ENCODE data around the gene CERS3. TPM values are rescaled to one million over a fixed set of nuclear protein-coding genes. Genes with fewer than 3 reads are reported as not detected.

CERS3 gene
- total and polyA plus RNA-seq, 10 of the 15 experiments (the other 5 are each of a cell fraction or from before 2014, with no cell fraction given), result not detected

DNA sequence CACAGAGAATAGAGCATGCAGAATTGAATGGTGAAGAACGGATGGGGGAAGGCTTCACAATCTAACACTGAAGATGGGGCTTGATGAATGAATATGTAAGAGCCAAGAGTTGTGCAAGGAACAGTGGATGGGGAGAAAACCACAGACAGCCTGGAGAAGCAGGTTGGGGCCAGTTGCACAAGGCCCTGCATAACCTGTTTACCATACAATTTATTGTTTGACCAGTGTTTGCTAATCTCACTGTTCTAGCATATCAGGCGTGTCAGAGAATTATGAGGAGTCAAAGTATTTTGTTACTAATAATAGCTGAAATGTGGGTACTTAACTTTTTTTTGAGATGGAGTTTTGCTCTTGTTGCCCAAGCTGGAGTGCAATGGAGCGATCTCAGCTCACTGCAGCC is 36.8 kb upstream of the CERS3 start:
- no peaks in the 10 kb centered on the region for H3K9me3 ChIP-seq (replicated peaks; ENCODE audit: control insufficient read depth, insufficient read depth, low read length)
- ChIA-PET CTCF (interaction anchor here (0.6 kb wide), 1 partner anchor 67 kb away, joined by 3 read pairs; no protein-coding TSS in a partner anchor), POLR2A (no interaction called here), SMC1A (ENCODE audit: uncharacterized antibody, unreplicated experiment) (no interaction called here), RAD21 (ENCODE audit: unreplicated experiment) (no interaction called here)
- no peaks in the 10 kb centered on the region for H4K20me1 ChIP-seq (ENCODE audit: control insufficient read depth, insufficient read depth)
- H3K4me2 ChIP-seq (ENCODE audit: control insufficient read depth, insufficient read depth), result no peak overlapping the region
- ATAC-seq, result no peak
- H3K9ac ChIP-seq (ENCODE audit: control insufficient read depth, insufficient read depth, low read length), result no peak overlapping the region
- BruUV-seq (replicated peaks), result no TSS peak
- peaks cover 4% of the 10 kb centered on the region; the same call in 1 of the 2 replicates for H3K4me1 ChIP-seq (ENCODE audit: control insufficient read depth, insufficient read depth, low read length)
- no peak overlapping the region for H2AFZ ChIP-seq (ENCODE audit: control insufficient read depth, low read depth, low read length)
- no peak overlapping the region for H3K27ac ChIP-seq (ENCODE audit: control insufficient read depth, insufficient read depth)
- H3K79me2 ChIP-seq (ENCODE audit: control insufficient read depth, insufficient read depth, low read length), result no peaks in the 10 kb centered on the region
- no peak for DNase-seq (ENCODE audit: low read depth, low spot score)
- H3K4me3 ChIP-seq, result no peak overlapping the region
- TF ChIP-seq MYC (IDR thresholded peaks at IDR 0.05; ENCODE audit: insufficient read depth, insufficient read length, insufficient replicate concordance, low read length, severe bottlenecking) (no peak), SRF (IDR thresholded peaks at IDR 0.05; ENCODE audit: low read depth in 2 of 2, low read length in 2 of 2) (no peak), RFX5 (IDR thresholded peaks at IDR 0.05; ENCODE audit: low read depth, low read length) (no peak), SREBF2 (IDR thresholded peaks at IDR 0.05; ENCODE audit: low read length) (no peak), CBFB (IDR thresholded peaks at IDR 0.05; ENCODE audit: low read depth) (no peak), CEBPB (IDR thresholded peaks at IDR 0.05; ENCODE audit: borderline replicate concordance in 1 of 2, low read depth in 2 of 2, low read length in 2 of 2) (no peak), ATF7 (IDR thresholded peaks at IDR 0.05; ENCODE audit: low read depth) (no peak), TCF3 (IDR thresholded peaks at IDR 0.05; ENCODE audit: borderline replicate concordance, insufficient read depth, low read depth, low read length) (no peak), CBX3 (IDR thresholded peaks at IDR 0.05; ENCODE audit: borderline replicate concordance, low read depth) (no peak)
- TF ChIP-seq, protein P1, sequence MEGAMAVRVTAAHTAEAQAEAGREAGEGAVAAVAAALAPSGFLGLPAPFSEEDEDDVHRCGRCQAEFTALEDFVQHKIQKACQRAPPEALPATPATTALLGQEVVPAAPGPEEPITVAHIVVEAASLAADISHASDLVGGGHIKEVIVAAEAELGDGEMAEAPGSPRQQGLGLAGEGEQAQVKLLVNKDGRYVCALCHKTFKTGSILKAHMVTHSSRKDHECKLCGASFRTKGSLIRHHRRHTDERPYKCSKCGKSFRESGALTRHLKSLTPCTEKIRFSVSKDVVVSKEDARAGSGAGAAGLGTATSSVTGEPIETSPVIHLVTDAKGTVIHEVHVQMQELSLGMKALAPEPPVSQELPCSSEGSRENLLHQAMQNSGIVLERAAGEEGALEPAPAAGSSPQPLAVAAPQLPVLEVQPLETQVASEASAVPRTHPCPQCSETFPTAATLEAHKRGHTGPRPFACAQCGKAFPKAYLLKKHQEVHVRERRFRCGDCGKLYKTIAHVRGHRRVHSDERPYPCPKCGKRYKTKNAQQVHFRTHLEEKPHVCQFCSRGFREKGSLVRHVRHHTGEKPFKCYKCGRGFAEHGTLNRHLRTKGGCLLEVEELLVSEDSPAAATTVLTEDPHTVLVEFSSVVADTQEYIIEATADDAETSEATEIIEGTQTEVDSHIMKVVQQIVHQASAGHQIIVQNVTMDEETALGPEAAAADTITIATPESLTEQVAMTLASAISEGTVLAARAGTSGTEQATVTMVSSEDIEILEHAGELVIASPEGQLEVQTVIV (IDR thresholded peaks at IDR 0.05; ENCODE audit: borderline replicate concordance, partially characterized antibody), result no peak
- TF ChIP-seq, protein P2, sequence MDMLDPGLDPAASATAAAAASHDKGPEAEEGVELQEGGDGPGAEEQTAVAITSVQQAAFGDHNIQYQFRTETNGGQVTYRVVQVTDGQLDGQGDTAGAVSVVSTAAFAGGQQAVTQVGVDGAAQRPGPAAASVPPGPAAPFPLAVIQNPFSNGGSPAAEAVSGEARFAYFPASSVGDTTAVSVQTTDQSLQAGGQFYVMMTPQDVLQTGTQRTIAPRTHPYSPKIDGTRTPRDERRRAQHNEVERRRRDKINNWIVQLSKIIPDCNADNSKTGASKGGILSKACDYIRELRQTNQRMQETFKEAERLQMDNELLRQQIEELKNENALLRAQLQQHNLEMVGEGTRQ (IDR thresholded peaks at IDR 0.05; ENCODE audit: borderline replicate concordance, low read depth, low read length), result no peak
- WGBS (ENCODE audit: insufficient coverage, insufficient replicate concordance, low lambda C conversion rate, missing lambda C conversion rate), result 100% methylated on average over 3 of the region's 3 CpGs
- intact Hi-C loops (cut with micrococcal nuclease; ENCODE audit: unreplicated experiment) (no loop called here), in situ Hi-C loops (cut with MboI) (no loop called here)
- H3K36me3 ChIP-seq (ENCODE audit: control insufficient read depth in 2 of 2, insufficient read depth in 2 of 2, low read length in 1 of 2), result peaks cover 3 to 14% of the 10 kb centered on the region in 2 experiments
- FAIRE-seq, result no peak
- no peaks in the 10 kb centered on the region for H3K27me3 ChIP-seq (replicated peaks in 1 of 2; ENCODE audit: control insufficient read depth in 2 of 2, insufficient read depth in 2 of 2, low read length in 1 of 2)
